Mesodermal cell (in vitro differentiated cells): ENCODE measurements around the gene ATXN1.

ENCODE experiments used
- H3K27ac ChIP-seq: 2 replicates; pipeline ENCODE4 v1.7.0; 2013; ENCODE audit warnings: mild to moderate bottlenecking, low read depth, low read length, moderate library complexity; ENCODE audit not compliant: severe bottlenecking
- H3K36me3 ChIP-seq: 2 replicates; pipeline ENCODE4 v1.7.1; 2013; ENCODE audit warnings: mild to moderate bottlenecking, low read length, moderate library complexity; ENCODE audit not compliant: control insufficient read depth, insufficient read depth
- H3K4me1 ChIP-seq: one replicate; pipeline ENCODE4 v1.7.1; 2013; ENCODE audit warnings: mild to moderate bottlenecking, low read length; ENCODE audit not compliant: insufficient read depth, control insufficient read depth, poor library complexity, severe bottlenecking
- H3K4me3 ChIP-seq: 2 replicates; pipeline ENCODE4 v1.7.0; 2013; ENCODE audit warnings: low read length, control low read depth, mild to moderate bottlenecking; ENCODE audit not compliant: insufficient read depth, poor library complexity, severe bottlenecking; ENCODE audit errors: extremely low read depth
- H3K9me3 ChIP-seq: 2 replicates; pipeline ENCODE4 v1.7.1; 2013; ENCODE audit warnings: mild to moderate bottlenecking, low read length, moderate library complexity; ENCODE audit not compliant: control insufficient read depth
- WGBS, 2 experiments: methylation state at CpG; one replicate each; pipeline ENCODE4 v1.1.5; 2013; ENCODE audit warnings: missing lambda C conversion rate in 2 of 2; ENCODE audit not compliant: insufficient coverage in 2 of 2; 5-methylcytosine and 5-hydroxymethylcytosine counted together

ATXN1 gene

GRCh38 chr6:16285467-16286150 is 475.7 kb downstream of the ATXN1 start:
- no peaks in the 10 kb centered on the region for H3K36me3 ChIP-seq
- WGBS, 2 experiments: 88 to 93% methylated on average over 6 to 7 of the region's 11 CpGs
- peaks cover 5% of the 10 kb centered on the region for H3K4me1 ChIP-seq
- no peaks in the 10 kb centered on the region for H3K9me3 ChIP-seq
- no peak overlapping the region for H3K27ac ChIP-seq
- no peak overlapping the region for H3K4me3 ChIP-seq

GRCh38 chr6:16284472-16284871 is 476.8 kb downstream of the ATXN1 start:
- no peaks in the 10 kb centered on the region for H3K9me3 ChIP-seq
- no peak overlapping the region for H3K4me3 ChIP-seq
- no peaks in the 10 kb centered on the region for H3K36me3 ChIP-seq
- peaks cover 6% of the 10 kb centered on the region for H3K4me1 ChIP-seq
- no peak overlapping the region for H3K27ac ChIP-seq
- WGBS, 2 experiments: 85 to 95% methylated on average over 10 to 12 of the region's 14 CpGs

DNA sequence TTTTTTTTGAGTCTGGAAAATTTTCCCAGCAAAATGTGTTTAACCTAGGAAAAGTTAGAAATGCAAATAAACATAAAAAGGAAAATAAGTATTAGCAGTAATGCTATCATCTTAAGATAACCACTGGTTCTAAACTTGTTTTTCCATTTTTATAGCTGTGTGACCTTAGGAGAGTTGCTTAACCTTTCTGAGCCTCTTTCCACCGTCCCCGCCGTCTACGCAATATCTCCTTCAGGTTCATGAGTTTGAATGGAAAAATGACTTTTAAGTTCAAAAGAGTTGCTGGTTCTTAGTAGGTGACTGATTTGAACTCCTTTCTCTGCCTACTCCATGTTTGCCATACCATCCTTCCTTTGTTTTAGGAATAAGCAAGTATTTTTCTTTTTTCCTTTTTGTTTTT is 478.9 kb downstream of the ATXN1 start:
- WGBS, 2 experiments: 100% methylated on average over 4 of the region's 4 CpGs
- no peak overlapping the region for H3K27ac ChIP-seq
- no peaks in the 10 kb centered on the region for H3K9me3 ChIP-seq
- peaks cover 25% of the 10 kb centered on the region for H3K4me1 ChIP-seq
- no peaks in the 10 kb centered on the region for H3K36me3 ChIP-seq
- H3K4me3 ChIP-seq: no peak overlapping the region

GRCh38 chr6:16279243-16279642 is 482.0 kb downstream of the ATXN1 start:
- WGBS, 2 experiments: 93 to 95% methylated on average over 3 to 5 of the region's 5 CpGs
- Histone ChIP-seq H3K36me3 (no peaks in the 10 kb centered on the region), H3K4me1 (peaks cover 45% of the 10 kb centered on the region), H3K9me3 (no peaks in the 10 kb centered on the region), H3K4me3 (no peak overlapping the region), H3K27ac (no peak overlapping the region)

GRCh38 chr6:16278750-16279149 is 482.5 kb downstream of the ATXN1 start:
- H3K36me3 ChIP-seq: no peaks in the 10 kb centered on the region
- H3K27ac ChIP-seq: no peak overlapping the region
- peaks cover 48% of the 10 kb centered on the region for H3K4me1 ChIP-seq
- WGBS, 2 experiments: 93 to 96% methylated on average over 8 of the region's 9 CpGs
- no peak overlapping the region for H3K4me3 ChIP-seq
- H3K9me3 ChIP-seq: no peaks in the 10 kb centered on the region

GRCh38 chr6:16278048-16278724 is 483.1 kb downstream of the ATXN1 start:
- Histone ChIP-seq H3K27ac (peak overlapping the region; percentile 96), H3K4me1 (peaks cover 49% of the 10 kb centered on the region), H3K4me3 (no peak overlapping the region), H3K9me3 (no peaks in the 10 kb centered on the region), H3K36me3 (no peaks in the 10 kb centered on the region)
- 86 to 87% methylated on average over 8 to 9 of the region's 10 CpGs for WGBS, 2 experiments

- WGBS, 2 experiments: 47 to 69% methylated on average over 4 to 7 of the region's 18 CpGs
Observed at GRCh38 chr6:16277101-16277981, 483.9 kb downstream of the ATXN1 start.

DNA sequence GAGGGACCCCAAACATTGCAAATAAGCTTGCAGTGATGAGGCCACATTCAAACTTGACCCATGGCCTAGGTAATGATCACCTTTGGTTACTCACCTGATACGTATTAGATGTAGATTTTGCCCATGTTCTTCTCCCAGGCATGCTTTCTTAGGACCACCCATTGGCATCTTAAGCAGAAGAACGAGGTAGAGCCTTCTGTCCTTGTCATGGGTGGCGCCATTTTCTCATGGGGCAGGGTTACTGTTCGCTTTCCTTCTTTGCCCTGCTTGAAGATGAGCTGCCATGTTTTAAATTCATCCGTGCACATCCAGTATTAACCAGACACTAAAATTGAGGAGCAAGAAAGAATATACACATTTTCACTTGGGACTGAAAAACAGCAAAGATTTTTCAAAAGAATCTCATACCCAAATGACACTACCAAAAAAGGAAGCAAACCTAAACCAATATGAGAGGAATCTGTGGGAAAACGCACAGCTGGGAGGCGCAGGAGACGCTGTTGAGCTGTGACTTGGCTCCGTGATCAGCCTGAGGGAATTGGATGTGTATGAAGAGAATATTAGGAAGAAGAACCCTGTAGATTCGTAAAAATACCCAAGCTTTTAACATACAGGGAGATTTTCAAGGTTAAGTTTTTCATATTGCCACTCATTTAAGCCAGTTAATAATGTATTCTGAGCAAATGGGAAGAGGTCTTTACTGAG is 486.2 kb downstream of the ATXN1 start:
- no peak overlapping the region for H3K4me3 ChIP-seq
- H3K27ac ChIP-seq: no peak overlapping the region
- no peaks in the 10 kb centered on the region for H3K36me3 ChIP-seq
- no peaks in the 10 kb centered on the region for H3K9me3 ChIP-seq
- peaks cover 52% of the 10 kb centered on the region for H3K4me1 ChIP-seq
- WGBS, 2 experiments: 93 to 95% methylated on average over 6 to 8 of the region's 10 CpGs

More at GRCh38 chr6:16277101-16277981, 483.9 kb downstream of the ATXN1 start:
- Histone ChIP-seq H3K36me3 (no peaks in the 10 kb centered on the region), H3K9me3 (no peaks in the 10 kb centered on the region), H3K4me1 (peaks cover 52% of the 10 kb centered on the region), H3K27ac (peak overlapping the region; percentile 96), H3K4me3 (no peak overlapping the region)

DNA sequence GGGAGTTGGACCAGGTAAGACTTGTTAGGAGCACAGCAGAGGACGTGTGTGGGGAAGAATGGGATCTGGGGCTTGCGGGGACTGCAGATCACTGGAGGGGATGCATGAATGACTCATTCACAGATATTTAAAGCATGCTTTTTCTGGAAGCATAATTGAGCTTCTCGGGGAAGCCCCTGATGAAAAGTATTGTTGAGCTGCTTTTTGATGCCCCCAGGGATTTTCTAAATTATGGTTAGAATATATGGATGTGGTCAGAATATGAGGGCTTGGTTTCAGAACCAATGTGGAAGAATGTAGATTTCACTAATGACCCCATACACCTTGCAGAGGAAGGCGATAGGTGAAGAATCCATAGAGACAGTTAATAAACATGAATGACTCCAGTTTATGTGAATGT is 486.8 kb downstream of the ATXN1 start:
- H3K27ac ChIP-seq: no peak overlapping the region
- H3K4me3 ChIP-seq: no peak overlapping the region
- WGBS, 2 experiments: 70 to 84% methylated on average over 3 of the region's 4 CpGs

GRCh38 chr6:16273256-16273655 is 488.0 kb downstream of the ATXN1 start:
- Histone ChIP-seq H3K36me3 (no peaks in the 10 kb centered on the region), H3K9me3 (no peaks in the 10 kb centered on the region), H3K4me1 (peaks cover 41% of the 10 kb centered on the region), H3K27ac (no peak overlapping the region), H3K4me3 (no peak overlapping the region)
- WGBS, 2 experiments: 60 to 100% methylated on average over 1 of the region's 1 CpG

More for the DNA sequence above, 486.8 kb downstream of the ATXN1 start:
- H3K36me3 ChIP-seq: no peaks in the 10 kb centered on the region
- H3K9me3 ChIP-seq: no peaks in the 10 kb centered on the region
- peaks cover 51% of the 10 kb centered on the region for H3K4me1 ChIP-seq
